ENCODE results near the gene PCDHGA11.
"Not testable (repeated sequence)": the region's sequence is repeated elsewhere in the genome, so short reads cannot be mapped to it uniquely, and the experiment has no call there.

Gene PCDHGA11

DNA sequence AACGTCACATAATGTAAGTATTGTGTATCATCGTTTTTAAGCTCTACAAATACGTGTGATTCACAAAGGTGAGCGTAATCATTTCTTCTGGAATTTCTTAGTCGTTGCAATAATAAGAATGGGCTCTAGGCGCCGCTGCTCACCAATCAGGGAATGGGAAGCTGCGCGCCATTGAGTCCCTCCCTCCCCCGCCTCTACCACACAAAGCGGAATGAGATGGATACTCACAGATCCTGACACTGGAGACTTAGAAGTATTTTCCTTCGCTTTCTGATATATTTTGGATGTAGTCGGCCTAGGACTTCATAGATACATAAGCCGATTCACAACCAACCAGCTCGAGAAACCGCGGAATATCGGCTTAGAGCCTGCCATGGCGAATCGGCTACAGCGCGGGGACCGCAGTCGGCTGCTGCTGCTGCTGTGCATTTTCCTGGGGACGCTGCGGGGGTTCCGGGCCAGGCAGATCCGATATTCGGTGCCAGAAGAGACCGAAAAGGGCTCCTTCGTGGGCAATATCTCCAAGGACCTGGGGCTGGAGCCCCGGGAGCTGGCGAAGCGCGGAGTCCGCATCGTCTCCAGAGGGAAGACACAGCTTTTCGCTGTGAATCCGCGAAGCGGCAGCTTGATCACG, at the start of gene PCDHGA11:
PCDHGA11 (plus strand) TSS at position 197 of the 634 bp plus-strand sequence; CDS start at position 374, 177 bp downstream.
- DNase-seq, result peak; percentile 67

DNA sequence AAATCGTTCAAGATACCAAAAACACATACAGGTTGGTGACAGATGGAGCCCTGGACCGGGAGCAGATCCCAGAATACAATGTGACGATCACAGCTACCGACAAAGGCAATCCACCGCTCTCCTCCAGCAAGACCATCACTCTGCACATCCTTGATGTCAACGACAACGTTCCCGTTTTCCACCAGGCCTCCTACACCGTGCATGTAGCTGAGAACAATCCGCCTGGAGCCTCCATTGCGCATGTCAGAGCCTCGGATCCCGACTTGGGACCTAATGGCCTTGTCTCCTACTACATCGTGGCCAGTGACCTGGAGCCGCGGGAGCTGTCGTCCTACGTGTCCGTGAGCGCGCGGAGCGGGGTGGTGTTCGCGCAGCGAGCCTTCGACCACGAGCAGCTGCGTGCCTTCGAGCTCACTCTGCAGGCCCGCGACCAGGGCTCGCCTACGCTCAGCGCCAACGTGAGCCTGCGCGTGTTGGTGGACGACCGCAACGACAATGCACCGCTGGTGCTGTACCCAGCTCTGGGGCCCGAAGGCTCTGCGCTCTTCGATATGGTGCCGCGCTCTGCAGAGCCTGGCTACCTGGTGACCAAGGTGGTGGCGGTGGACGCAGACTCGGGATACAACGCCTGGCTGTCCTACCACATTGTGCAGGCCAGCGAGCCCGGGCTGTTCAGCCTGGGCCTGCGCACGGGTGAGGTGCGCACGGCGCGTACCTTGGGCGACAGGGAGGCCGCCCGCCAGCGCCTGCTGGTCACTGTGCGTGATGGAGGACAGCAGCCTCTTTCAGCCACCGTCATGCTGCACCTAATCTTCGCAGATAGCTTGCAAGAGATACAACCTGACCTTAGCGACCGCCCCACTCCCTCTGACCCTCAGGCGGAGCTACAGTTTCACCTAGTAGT, 49.0 kb upstream of the PCDHGA11 start:
- DNase-seq, result no peak

DNA sequence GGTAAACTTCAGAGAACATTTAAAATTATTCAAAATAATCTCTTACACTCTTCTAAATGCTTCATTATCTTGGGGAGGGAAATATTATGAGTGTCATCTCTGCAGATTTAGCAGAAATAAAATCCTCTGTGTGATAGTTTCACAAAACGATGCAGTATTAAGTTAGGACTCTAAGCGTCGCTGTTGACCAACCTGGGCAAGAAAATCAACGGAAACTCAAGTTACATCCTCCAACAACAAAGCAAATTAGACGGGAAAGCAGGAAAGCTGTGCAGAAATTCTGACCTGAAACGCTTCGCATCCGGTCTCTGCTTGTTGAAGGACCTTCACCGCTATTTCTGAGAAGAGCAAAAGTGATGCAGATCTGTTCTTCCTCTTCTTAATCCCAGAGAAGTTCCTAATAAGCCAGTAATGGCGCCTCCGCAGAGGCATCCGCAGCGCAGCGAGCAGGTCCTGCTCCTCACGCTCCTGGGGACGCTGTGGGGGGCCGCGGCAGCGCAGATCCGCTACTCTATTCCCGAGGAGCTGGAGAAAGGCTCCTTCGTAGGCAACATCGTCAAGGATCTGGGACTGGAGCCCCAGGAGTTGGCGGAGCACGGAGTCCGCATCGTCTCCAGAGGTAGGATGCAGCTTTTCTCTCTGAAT, 47.1 kb upstream of the PCDHGA11 start, which contains the start of gene PCDHGA6:
PCDHGA6 (plus strand) TSS at position 219 of the 645 bp plus-strand sequence; CDS start at position 412, 193 bp downstream.
- DNase-seq, result peak; percentile 38

DNA sequence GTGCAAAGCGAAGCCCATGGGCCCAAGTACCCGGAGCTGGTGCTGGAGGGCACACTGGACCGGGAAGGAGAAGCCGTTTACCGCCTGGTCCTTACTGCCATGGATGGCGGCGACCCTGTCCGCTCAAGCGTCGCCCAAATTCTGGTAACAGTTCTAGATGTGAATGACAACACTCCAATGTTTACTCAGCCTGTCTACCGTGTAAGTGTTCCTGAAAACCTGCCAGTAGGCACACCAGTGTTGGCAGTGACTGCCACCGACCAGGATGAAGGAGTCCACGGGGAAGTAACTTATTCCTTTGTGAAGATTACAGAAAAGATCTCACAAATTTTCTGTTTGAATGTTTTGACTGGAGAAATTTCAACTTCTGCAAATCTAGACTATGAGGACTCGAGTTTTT, 46.2 kb upstream of the PCDHGA11 start:
- no peak for DNase-seq

DNA sequence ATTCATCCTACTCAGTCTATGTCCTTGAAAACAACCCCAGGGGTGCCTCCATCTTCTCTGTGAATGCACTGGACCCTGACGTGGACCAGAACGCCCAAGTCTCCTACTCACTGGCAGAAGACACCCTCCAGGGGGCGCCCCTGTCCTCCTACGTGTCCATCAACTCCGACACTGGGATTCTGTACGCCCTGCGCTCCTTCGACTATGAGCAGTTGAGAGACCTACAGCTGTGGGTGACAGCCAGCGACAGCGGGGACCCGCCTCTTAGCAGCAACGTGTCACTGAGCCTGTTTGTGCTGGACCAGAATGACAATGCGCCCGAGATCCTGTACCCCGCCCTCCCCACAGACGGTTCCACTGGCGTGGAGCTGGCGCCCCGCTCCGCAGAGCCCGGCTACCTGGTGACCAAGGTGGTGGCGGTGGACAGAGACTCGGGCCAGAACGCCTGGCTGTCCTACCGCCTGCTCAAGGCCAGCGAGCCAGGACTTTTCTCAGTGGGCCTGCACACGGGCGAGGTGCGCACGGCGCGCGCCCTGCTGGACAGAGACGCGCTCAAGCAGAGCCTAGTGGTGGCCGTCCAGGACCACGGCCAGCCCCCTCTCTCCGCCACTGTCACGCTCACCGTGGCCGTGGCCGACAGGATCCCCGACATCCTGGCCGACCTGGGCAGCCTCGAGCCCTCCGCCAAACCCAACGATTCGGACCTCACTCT, 45.3 kb upstream of the PCDHGA11 start:
- not testable (repeated sequence) for DNase-seq

DNA sequence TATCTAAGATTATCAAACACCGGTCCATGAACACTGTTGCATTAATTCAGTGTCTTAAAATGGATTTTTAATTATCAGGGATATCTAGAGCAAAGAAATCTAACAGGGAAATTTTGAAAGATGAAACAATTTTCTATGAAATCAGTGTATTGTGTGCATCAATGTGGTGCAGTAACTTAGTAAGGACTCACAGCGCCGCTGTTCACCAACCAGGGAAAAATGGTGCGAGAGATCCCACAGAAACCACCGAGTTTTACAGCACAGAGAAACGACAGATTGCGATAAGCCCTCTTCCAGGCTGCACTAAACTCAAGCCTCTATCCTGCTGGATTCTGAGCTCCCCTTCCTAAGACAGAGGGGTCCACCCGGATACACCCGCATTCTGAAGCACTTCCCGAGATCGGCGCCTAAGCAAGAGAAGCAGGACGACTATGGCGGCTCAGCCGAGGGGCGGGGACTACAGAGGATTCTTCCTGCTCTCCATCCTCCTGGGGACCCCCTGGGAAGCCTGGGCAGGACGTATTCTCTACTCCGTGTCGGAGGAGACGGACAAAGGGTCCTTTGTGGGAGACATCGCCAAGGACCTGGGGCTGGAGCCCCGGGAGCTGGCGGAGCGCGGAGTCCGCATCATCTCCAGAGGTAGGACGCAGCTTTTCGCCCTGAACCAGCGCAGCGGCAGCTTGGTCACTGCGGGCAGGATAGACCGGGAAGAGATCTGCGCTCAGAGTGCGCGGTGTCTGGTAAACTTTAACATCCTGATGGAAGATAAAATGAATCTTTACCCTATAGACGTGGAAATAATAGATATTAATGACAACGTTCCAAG, 38.2 kb upstream of the PCDHGA11 start, which contains the start of gene PCDHGA7:
PCDHGA7 (plus strand) TSS at position 274 of the 826 bp plus-strand sequence; CDS start at position 432, 158 bp downstream.
- DNase-seq, result peak; percentile 44

DNA sequence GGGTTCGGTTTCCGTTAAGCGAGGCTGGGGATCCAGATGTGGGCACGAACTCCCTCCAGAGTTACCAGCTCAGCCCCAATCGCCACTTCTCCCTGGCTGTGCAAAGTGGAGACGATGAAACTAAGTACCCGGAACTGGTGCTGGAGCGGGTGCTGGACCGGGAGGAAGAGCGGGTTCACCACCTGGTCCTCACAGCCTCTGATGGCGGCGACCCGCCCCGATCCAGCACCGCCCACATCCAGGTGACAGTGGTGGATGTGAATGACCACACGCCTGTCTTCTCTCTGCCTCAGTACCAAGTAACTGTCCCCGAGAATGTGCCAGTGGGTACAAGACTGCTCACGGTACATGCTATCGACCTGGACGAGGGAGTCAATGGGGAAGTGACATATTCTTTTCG, 37.5 kb upstream of the PCDHGA11 start:
- DNase-seq, result no peak

DNA sequence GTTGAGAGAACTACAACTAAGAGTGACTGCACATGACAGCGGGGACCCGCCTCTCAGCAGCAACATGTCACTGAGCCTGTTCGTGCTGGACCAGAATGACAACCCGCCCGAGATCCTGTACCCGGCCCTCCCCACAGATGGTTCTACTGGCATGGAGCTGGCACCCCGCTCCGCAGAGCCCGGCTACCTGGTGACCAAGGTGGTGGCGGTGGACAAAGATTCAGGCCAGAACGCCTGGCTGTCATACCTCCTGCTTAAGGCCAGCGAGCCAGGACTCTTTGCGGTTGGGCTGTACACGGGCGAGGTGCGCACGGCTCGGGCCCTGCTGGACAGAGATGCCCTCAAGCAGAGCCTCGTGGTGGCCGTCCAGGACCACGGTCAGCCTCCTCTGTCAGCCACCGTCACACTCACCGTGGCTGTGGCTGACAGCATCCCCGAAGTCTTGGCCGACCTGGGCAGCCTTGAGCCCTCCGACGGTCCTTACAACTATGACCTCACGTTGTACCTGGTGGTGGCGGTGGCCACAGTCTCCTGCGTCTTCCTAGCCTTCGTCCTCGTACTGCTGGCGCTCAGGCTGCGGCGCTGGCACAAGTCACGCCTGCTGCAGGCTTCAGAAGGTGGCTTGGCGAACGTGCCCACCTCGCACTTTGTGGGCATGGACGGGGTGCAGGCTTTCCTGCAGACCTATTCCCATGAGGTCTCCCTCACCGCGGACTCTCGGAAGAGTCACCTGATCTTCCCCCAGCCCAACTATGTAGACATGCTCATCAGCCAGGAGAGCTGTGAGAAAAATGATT, 36.2 kb upstream of the PCDHGA11 start:
- DNase-seq, result no peak

DNA sequence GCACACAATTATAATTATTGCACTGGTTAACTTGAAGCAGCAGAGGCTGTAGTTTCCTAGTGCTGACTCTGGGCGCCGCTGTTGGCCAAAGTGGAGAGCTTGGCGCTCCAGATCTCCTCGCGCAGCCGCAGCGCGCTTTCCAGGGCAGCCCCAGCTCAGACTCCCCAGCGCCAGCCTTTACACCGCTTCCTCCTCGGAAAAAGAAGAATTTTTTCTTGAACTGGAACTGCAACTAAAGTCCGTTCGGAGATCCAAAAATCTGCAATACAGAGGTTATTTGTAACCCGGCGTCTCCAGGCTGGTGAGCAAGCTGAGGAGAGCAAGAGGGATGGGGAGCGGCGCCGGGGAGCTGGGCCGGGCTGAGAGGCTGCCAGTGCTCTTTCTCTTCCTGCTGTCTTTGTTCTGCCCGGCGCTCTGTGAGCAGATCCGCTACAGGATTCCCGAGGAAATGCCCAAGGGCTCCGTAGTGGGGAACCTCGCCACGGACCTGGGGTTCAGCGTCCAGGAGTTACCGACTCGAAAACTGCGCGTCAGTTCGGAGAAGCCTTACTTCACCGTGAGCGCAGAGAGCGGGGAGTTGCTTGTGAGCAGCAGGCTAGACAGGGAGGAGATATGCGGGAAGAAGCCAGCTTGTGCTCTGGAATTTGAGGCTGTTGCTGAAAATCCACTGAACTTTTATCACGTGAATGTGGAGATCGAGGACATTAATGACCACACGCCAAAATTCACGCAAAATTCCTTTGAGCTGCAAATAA, 33.1 kb upstream of the PCDHGA11 start, which contains the start of gene PCDHGB4:
PCDHGB4 (plus strand) TSS at position 142 of the 755 bp plus-strand sequence; CDS start at position 329, 187 bp downstream.
- DNase-seq, result peak; percentile 49

DNA sequence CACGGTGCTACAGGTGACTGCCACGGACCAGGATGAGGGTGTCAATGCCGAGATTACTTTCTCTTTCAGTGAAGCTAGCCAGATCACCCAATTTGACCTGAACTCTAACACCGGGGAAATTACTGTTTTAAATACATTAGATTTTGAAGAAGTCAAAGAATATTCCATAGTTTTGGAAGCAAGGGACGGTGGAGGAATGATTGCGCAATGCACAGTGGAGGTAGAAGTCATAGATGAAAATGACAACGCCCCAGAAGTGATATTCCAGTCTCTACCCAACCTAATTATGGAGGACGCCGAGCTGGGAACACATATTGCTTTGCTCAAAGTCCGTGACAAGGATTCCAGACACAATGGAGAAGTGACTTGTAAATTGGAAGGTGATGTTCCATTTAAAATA, 32.2 kb upstream of the PCDHGA11 start:
- no peak for DNase-seq

DNA sequence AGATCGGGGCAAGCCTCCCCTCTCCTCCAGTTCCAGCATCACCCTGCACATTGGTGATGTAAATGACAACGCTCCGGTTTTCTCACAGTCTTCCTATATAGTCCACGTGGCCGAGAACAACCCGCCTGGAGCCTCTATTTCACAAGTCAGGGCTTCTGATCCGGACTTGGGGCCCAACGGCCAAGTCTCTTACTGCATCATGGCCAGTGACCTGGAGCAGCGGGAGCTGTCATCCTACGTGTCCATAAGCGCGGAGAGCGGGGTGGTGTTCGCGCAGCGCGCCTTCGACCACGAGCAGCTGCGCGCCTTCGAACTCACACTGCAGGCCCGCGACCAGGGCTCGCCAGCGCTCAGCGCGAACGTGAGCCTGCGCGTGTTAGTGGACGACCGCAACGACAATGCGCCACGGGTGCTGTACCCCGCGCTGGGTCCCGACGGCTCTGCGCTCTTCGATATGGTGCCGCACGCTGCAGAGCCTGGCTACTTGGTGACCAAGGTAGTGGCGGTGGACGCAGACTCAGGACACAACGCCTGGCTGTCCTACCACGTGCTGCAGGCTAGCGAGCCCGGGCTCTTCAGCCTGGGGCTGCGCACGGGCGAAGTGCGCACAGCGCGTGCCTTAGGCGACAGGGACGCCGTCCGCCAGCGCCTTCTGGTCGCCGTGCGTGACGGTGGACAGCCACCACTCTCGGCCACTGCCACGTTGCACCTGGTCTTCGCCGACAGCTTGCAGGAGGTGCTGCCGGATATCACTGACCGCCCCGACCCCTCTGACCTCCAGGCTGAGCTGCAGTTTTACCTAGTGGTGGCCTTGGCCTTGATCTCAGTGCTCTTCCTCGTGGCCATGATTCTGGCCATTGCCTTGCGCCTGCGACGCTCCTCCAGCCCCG, 31.5 kb upstream of the PCDHGA11 start:
- DNase-seq, result no peak

DNA sequence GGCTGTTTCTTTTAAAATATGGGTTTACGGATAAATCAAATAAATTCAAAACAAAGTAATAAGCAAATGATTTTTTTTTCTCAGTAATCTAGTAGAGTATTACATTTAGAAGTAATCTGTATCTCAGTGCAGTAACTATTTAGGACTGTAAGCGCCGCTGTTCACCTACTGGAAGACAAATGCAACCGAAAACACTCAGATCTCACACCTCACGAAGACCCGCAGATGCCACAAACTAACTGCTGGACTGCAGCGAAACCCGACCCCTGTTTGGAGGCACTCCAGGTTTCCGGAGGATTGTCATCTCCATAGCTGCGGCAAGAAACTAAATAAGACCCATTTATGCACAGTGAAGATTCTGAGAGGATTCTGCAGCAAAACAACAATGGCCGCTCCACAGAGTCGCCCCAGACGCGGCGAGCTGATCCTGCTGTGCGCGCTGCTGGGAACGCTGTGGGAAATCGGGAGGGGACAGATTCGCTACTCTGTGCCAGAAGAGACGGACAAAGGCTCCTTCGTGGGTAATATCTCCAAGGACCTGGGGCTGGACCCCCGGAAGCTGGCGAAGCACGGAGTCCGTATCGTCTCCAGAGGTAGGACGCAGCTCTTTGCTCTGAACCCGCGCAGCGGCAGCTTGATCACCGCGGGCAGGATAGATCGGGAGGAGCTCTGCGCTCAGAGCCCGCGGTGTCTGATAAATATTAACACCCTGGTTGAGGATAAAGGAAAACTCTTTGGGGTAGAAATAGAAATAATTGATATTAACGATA, 28.2 kb upstream of the PCDHGA11 start, which contains the start of gene PCDHGA8:
PCDHGA8 (plus strand) TSS at position 205 of the 770 bp plus-strand sequence; CDS start at position 386, 181 bp downstream.
- DNase-seq, result peak; percentile 26

DNA sequence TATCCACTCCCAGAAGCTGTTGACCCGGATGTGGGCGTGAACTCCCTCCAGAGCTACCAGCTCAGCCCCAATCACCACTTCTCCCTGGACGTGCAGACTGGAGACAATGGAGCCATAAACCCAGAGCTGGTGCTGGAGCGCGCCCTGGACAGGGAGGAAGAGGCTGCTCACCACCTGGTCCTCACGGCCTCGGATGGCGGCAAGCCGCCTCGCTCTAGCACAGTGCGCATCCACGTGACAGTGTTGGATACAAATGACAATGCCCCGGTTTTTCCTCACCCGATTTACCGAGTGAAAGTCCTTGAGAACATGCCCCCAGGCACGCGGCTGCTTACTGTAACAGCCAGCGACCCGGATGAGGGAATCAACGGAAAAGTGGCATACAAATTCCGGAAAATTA, 27.6 kb upstream of the PCDHGA11 start:
- DNase-seq, result no peak

DNA sequence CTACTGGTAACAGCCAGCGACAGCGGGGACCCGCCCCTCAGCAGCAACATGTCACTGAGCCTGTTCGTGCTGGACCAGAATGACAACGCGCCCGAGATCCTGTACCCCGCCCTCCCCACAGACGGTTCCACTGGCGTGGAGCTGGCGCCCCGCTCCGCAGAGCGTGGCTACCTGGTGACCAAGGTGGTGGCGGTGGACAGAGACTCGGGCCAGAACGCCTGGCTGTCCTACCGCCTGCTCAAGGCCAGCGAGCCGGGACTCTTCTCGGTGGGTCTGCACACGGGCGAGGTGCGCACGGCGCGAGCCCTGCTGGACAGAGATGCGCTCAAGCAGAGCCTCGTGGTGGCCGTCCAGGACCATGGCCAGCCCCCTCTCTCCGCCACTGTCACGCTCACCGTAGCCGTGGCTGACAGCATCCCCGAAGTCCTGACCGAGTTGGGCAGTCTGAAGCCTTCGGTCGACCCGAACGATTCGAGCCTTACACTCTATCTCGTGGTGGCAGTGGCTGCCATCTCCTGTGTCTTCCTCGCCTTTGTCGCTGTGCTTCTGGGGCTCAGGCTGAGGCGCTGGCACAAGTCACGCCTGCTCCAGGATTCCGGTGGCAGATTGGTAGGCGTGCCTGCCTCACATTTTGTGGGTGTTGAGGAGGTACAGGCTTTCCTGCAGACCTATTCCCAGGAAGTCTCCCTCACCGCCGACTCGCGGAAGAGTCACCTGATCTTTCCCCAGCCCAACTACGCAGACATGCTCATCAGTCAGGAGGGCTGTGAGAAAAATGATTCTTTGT, 26.3 kb upstream of the PCDHGA11 start:
- DNase-seq, result not testable (repeated sequence)

DNA sequence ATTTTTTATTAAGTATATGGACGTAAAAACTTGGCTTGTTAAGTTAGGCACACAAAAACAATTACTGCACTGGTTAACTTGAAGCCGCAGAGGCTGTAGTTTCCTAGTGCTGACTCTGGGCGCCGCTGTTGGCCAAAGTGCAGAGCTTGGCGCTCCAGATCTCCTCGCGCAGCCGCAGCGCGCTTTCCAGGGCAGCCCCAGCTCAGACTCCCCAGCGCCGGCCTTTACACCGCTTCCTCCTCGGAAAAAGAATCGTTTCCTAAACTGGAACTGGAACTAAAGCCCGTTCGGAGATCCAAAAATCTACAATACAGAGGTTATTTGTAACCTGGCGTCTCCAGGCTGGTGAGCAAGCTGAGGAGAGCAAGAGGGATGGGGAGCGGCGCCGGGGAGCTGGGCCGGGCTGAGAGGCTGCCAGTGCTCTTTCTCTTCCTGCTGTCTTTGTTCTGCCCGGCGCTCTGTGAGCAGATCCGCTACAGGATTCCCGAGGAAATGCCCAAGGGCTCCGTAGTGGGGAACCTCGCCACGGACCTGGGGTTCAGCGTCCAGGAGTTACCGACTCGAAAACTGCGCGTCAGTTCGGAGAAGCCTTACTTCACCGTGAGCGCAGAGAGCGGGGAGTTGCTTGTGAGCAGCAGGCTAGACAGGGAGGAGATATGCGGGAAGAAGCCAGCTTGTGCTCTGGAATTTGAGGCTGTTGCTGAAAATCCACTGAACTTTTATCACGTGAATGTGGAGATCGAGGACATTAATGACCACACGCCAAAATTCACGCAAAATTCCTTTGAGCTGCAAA, 22.9 kb upstream of the PCDHGA11 start, which contains the start of gene PCDHGB5:
PCDHGB5 (plus strand) TSS at position 192 of the 796 bp plus-strand sequence; CDS start at position 373, 181 bp downstream.
- peak; percentile 61 for DNase-seq

DNA sequence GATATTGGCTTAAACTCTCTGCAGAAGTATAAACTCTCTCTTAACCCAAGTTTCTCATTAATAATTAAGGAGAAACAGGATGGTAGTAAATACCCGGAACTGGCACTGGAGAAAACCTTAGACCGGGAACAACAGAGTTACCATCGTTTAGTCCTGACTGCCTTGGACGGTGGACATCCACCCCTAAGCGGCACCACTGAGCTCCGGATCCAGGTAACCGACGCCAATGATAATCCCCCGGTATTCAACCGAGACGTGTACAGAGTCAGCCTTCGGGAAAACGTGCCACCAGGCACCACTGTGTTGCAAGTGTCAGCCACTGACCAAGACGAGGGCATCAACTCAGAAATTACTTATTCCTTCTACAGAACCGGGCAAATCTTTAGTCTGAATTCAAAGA, 22.2 kb upstream of the PCDHGA11 start:
- no peak for DNase-seq
